A549 (cell line): ENCODE data around the gene RIMS1.

Experiments used
- BHLHE40 ChIP-seq: IDR thresholded peaks from 2 replicates; pipeline ENCODE4 v1.6.1; 2012; ENCODE audit warnings: low read depth, low read length, inconsistent platforms
- CTCF ChIP-seq: fragments of >200 bp; sonication (Bioruptor Twin); formaldehyde crosslinking; IDR thresholded peaks from 3 replicates; pipeline ENCODE4 v1.5.1; 2016
- HMGXB4 ChIP-seq: fragments of 250-450 bp; sonication (Bioruptor Pico); IDR thresholded peaks from 2 replicates; pipeline ENCODE4 v1.5.0; 2021; ENCODE audit warnings: mild to moderate bottlenecking, moderate library complexity, borderline replicate concordance
- JUNB ChIP-seq: fragments of >200 bp; sonication (Bioruptor Twin); formaldehyde crosslinking; IDR thresholded peaks from 2 replicates; pipeline ENCODE4 v1.6.1; 2016
- KDM5A ChIP-seq: fragments of 200-600 bp; sonication (generic); IDR thresholded peaks from 2 replicates; pipeline ENCODE4 v1.6.1; 2016; ENCODE audit warnings: antibody characterized with exemption, mild to moderate bottlenecking
- MAZ ChIP-seq: fragments of 150-350 bp; IDR thresholded peaks from 2 replicates; pipeline ENCODE4 v1.6.1; 2014; ENCODE audit warnings: antibody characterized with exemption, low read depth, low read length, borderline replicate concordance
- PBX3 ChIP-seq: IDR thresholded peaks from 2 replicates; pipeline ENCODE4 v1.6.1; 2012
- POLR2A ChIP-seq: IDR thresholded peaks from 2 replicates; pipeline ENCODE4 v1.6.1; 2012; ENCODE audit warnings: mild to moderate bottlenecking, low read length
- RAD21 ChIP-seq, 2 experiments: fragments of >200 bp in 1 of 2; sonication (Bioruptor Twin) in 1 of 2; formaldehyde crosslinking in 1 of 2; IDR thresholded peaks in 1 of 2; conservative IDR thresholded peaks in 1 of 2; 2 replicates in 1 of 2; 3 replicates in 1 of 2; pipeline ENCODE4 v1.6.1; 2012 to 2018; ENCODE audit warnings: inconsistent platforms in 1 of 2
- RARB ChIP-seq: fragments of 250-450 bp; sonication (Bioruptor Pico); IDR thresholded peaks from 2 replicates; pipeline ENCODE4 v1.8.0; 2021; ENCODE audit warnings: mild to moderate bottlenecking, moderate library complexity
- RCOR1 ChIP-seq: fragments of 150-350 bp; IDR thresholded peaks from 2 replicates; pipeline ENCODE4 v1.6.1; 2014; ENCODE audit warnings: antibody characterized with exemption, low read length, low read depth
- REST ChIP-seq: fragments of 200-600 bp; sonication (generic); IDR thresholded peaks from 2 replicates; pipeline ENCODE4 v1.6.1; 2016; ENCODE audit warnings: antibody characterized with exemption, mild to moderate bottlenecking, moderate library complexity
- TFCP2L1 ChIP-seq: fragments of 250-450 bp; sonication (Bioruptor Pico); IDR thresholded peaks from 2 replicates; pipeline ENCODE4 v1.5.0; 2021; ENCODE audit warnings: mild to moderate bottlenecking

- TF ChIP-seq CTCF, result no peak
- TF ChIP-seq RCOR1, result no peak
- TF ChIP-seq TFCP2L1 (CRISPR knock-in tag), result no peak
- no peak for TF ChIP-seq MAZ
- no peak for TF ChIP-seq BHLHE40
- TF ChIP-seq JUNB, result no peak
- TF ChIP-seq KDM5A, result no peak
- no peak for TF ChIP-seq REST
- no peak for TF ChIP-seq POLR2A
- TF ChIP-seq RARB, result no peak
- no peak for TF ChIP-seq RAD21 (conservative IDR thresholded peaks at IDR 0.05 in 1 of 2, IDR thresholded peaks at IDR 0.05 in 1 of 2)
- TF ChIP-seq PBX3, result no peak
- TF ChIP-seq HMGXB4 (CRISPR knock-in tag), result no peak
Measured at GRCh38 chr6:72290620-72291019, 404.3 kb downstream of the RIMS1 start.
